GM19452 (cell line): ENCODE measurements around the gene ADAMTS2.

Experiments used
- ATAC-seq: cut with Tn5 transposase; IDR thresholded peaks from one replicate; pipeline ENCODE4 v1.9.1; 2021; ENCODE audit not compliant: unreplicated experiment

The ADAMTS2 gene

GRCh38 chr5:179185941-179186411, 159.3 kb downstream of the ADAMTS2 start:
- ATAC-seq: no peak

- ATAC-seq: no peak
Observed at GRCh38 chr5:179185256-179185940, 159.9 kb downstream of the ADAMTS2 start.

GRCh38 chr5:179184521-179185050, 160.7 kb downstream of the ADAMTS2 start:
- ATAC-seq: no peak

GRCh38 chr5:179183481-179183880, 161.8 kb downstream of the ADAMTS2 start:
- no peak for ATAC-seq

- no peak for ATAC-seq
Observed at GRCh38 chr5:179182601-179183000, 162.7 kb downstream of the ADAMTS2 start.

GRCh38 chr5:179181988-179182387, 163.3 kb downstream of the ADAMTS2 start:
- ATAC-seq: no peak

DNA sequence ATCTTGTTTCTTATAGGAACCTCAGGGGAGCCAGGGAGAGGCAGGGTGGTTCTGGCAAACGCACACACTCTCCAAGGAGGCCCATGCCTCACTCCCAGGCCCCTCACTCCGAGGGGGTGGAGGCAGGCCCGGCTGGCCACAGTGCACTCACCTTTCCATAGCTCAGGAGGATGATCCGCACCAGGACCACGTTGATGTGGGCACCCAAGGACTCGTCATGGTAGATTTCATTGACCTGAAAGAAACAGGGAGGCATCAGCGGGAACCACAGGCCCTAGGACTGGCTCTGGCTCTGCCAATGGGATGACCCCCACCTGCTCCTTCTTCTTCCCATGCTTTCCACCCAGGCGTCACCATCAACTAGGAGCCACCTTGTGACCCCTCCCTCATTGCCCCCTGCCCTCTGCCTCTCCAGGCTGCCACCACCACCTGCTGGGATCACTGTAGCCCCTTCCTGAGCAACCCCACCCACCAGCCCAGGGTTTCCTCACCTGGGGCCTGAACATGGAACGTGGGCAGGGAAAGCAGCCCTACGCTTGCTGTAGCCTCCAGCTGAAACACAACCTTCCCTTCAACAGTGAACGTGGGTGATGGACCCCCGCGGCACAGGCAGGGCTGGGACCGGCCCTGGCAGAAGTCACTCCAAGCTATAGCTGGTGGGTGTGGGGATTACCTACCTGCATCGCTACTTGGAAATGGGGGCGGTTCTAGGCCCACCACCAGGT, 164.2 kb downstream of the ADAMTS2 start:
- no peak for ATAC-seq

DNA sequence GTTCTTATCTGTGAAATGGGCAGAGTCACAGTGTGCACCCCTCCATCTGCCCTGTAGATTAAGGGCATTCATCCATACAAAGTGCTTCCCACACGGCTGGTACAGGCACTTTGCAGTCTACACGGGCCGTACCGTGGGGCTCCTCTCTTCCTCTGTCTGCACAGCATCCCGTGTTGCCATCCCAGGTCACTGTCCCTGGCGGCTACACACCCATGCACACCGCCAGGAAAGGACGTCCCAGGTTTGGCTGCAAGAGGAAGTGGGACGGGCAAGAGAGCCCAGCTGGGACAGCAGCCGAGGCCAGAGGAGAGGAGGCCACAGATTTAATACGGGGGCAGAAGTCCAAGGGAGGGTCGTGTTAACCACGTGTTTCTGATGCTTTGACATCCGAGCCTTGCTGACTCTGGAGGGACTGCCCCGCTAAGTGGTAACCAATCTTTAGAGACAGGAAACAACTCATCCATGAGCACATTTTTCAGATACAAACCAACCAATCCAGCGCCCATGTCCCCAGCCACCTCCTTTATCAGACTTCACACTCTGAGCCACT, 165.1 kb downstream of the ADAMTS2 start:
- ATAC-seq: no peak

- ATAC-seq: no peak
Observed at GRCh38 chr5:179177711-179178575, 167.3 kb downstream of the ADAMTS2 start.

- no peak for ATAC-seq
Observed at GRCh38 chr5:179176571-179177230, 168.6 kb downstream of the ADAMTS2 start.

- no peak for ATAC-seq
Observed at GRCh38 chr5:179176166-179176565, 169.1 kb downstream of the ADAMTS2 start.

DNA sequence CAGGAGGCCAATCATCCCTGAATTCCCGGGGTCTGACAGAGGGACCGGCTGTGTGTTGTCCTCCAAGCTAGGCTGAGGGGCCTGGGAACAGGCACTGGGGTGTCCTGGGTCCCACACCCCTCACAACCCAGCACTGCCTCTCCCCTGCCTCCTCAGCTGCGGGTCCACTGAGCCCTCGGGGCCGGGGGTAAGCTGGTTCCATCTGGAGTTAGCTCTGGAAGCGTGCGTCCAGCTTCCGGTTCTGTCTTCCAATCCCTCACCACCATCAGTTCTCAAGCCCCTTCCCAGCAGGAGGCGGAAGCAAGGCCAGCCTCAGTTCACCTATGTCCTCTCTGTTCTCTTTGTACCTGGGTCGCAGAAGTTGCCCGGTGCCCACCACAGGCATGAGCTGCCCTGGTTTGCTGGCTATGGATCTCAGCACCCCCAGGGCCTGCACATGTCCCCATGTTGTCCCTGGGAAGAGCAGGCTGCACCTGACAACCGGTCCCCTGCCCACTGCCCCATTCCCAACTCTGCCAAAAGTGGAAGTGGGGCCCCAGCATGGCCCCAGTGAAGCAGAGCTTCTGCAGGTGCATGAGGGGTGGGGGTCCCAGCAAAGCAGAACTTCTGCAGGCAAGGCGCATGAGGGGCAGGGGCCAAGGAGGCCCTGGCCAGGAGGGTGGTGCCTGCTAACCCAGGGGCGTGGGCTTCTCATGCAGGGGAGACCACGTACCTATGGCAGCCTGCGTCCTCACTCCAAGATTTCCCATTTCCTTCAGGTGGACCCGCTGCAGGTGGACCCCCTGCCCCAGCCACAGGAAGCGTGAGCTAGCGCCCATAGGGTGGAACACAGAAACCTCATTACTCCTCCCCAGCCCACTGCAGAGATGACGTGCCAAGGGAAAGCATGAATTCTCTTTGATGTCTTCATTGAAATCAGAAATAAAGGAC, 173.2 kb downstream of the ADAMTS2 start:
- no peak for ATAC-seq

DNA sequence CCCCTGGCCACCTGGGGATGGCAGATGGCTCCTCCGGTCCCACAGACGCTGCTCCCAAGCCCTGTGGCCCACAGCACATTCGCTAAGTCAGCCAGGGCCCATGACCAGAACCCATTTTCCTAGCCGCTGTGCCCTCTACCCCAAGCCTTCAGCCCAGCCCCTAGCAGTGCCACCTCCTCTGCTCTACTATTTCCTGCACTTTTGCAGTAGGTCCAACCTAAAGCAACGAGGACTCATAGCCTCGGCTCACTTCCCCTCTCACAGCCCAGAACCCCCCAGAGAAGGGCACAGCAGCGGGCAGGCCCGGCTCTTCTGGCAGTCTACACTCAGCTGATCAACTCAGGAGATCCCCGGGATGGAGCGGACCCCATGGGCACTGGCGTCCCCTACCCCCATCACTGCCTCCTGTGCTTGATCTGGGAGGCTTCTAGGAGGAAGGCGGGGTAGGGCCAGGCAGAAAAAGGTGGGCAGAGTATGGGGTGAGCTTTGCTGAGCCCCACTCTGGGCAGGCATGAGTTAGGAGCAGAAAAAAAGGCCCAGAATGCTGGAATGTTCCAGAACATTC, 173.9 kb downstream of the ADAMTS2 start:
- no peak for ATAC-seq

DNA sequence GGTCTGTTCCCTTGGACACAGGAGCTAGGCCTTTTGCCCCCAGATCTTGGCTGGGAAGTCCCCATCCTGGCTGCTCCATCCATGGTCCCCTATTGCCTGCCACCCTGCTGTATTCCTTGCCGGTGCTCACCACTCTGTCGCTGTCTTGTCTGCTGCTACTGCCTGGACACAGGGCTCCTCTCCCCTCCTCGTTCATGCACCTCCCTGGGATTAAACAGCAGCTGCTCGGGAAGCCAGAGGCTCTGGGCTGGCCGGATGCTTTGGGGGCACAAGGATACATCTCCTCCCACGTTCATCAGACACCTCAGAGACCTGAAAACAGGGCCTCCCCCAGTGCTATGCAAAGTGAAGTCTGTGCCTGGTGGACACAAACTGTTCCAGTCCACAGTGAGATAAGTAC, 174.7 kb downstream of the ADAMTS2 start:
- ATAC-seq: no peak

- no peak for ATAC-seq
Observed at GRCh38 chr5:179169836-179170235, 175.4 kb downstream of the ADAMTS2 start.

- no peak for ATAC-seq
Observed at GRCh38 chr5:179168664-179169063, 176.6 kb downstream of the ADAMTS2 start.

DNA sequence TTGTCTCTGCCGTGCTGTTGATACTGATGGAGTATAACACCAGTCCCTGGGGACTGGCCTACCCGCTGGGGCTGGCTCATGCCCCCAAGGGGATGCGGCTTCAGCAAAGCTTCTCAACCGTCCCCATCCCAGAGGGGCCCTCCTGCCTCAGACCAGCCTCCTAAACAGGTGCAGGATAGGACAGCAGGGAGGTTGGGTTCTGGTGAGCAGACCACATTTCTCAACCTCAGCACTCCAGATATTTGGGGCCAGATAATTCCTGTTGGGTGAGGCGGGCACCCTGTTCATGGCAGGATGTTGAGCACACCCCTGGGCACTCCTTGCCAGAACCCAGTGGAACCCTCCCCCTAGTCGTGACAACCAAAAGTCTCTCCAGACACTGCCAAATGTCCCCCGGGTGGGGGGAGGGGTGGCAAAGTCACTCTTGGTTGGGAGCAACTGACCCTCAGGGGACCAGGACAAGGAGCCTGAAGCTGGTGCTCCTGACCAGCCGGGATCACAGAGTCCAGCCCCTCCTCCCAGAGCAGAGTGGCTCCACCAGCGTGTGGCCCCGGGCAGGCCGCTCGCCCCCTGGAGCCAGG, 177.3 kb downstream of the ADAMTS2 start:
- no peak for ATAC-seq
